A549 (cell line): ENCODE results near the gene CNKSR3. TPM values are rescaled to one million over a fixed set of nuclear protein-coding genes. Genes with fewer than 3 reads are reported as not detected.

Experiments used
- ATAC-seq, 2 experiments: fragments of 200-7000 bp in 1 of 2; fragments of >200 bp in 1 of 2; cut with Nextera tagmentation in 1 of 2; cut with Tn5 transposase in 1 of 2; 3 replicates each; pipeline versions ENCODE4 v1.8.0 to v1.9.1; 2018 to 2020; ENCODE audit warnings: mild to moderate bottlenecking in 1 of 2, moderate library complexity in 1 of 2
- CTCF ChIA-PET: fragments of 300-600 bp; sonication (Branson Sonifier 250); formaldehyde crosslinking; extraction: SDS; loops from one replicate; lab custom pipeline; 2021; ENCODE audit warnings: antibody characterized with exemption, inconsistent platforms; lab: Yijun Ruan, JAX
- POLR2A ChIA-PET: fragments of 350-600 bp; formaldehyde crosslinking; extraction: SDS; loops from one replicate; lab custom pipeline; 2021; ENCODE audit warnings: antibody characterized with exemption, inconsistent platforms; lab: Yijun Ruan, JAX
- DNase-seq, 2 experiments: peaks; one replicate each; pipeline versions ENCODE4 v3.0.0 to v3.0.0-alpha.2; 2011 to 2016; ENCODE audit warnings: low read depth in 1 of 2, low spot score in 1 of 2
- FAIRE-seq: peaks from 2 replicates; lab custom pipeline; 2011; peaks lifted over from hg19 to GRCh38; lab: Jason Lieb, UNC
- H3K27ac ChIP-seq, 2 experiments: fragments of >200 bp; sonication (Bioruptor Twin); formaldehyde crosslinking; 3 replicates each; pipeline ENCODE4 v1.5.1; 2016 to 2017
- H3K4me1 ChIP-seq: fragments of >200 bp; sonication (Bioruptor Twin); formaldehyde crosslinking; 3 replicates; pipeline ENCODE4 v1.6.1; 2016
- H3K4me2 ChIP-seq: fragments of >200 bp; sonication (Bioruptor Twin); formaldehyde crosslinking; 3 replicates; pipeline ENCODE4 v1.6.1; 2016
- H3K4me3 ChIP-seq: fragments of >200 bp; sonication (Bioruptor Twin); formaldehyde crosslinking; 3 replicates; pipeline ENCODE4 v1.5.1; 2016
- H3K9me3 ChIP-seq: fragments of >200 bp; sonication (Bioruptor Twin); formaldehyde crosslinking; 3 replicates; pipeline ENCODE4 v1.6.1; 2016
- ATOH8 ChIP-seq: fragments of 250-450 bp; sonication (Bioruptor Pico); IDR thresholded peaks from 2 replicates; pipeline ENCODE4 v1.5.0; 2020; ENCODE audit warnings: low read depth, mild to moderate bottlenecking, moderate library complexity
- CBX8 ChIP-seq: fragments of 200-600 bp; sonication (generic); IDR thresholded peaks from 2 replicates; pipeline ENCODE4 v1.6.1; 2016
- CEBPB ChIP-seq, 2 experiments: fragments of >200 bp in 1 of 2; sonication (Bioruptor Twin) in 1 of 2; formaldehyde crosslinking in 1 of 2; IDR thresholded peaks; 2 replicates each; pipeline ENCODE4 v1.6.1; 2012 to 2016
- EHMT2 ChIP-seq: fragments of 200-600 bp; sonication (generic); IDR thresholded peaks from 2 replicates; pipeline ENCODE4 v1.6.1; 2016; ENCODE audit warnings: antibody characterized with exemption, low read depth, mild to moderate bottlenecking, moderate library complexity
- EP300 ChIP-seq, 2 experiments: fragments of >200 bp; sonication (Bioruptor Twin); formaldehyde crosslinking; IDR thresholded peaks; 2 replicates in 1 of 2; 3 replicates in 1 of 2; pipeline ENCODE4 v1.6.1; 2016 to 2017
- HES2 ChIP-seq: fragments of >200 bp; sonication (Bioruptor Twin); formaldehyde crosslinking; IDR thresholded peaks from 2 replicates; pipeline ENCODE4 v1.6.1; 2016
- HMGXB4 ChIP-seq: fragments of 250-450 bp; sonication (Bioruptor Pico); IDR thresholded peaks from 2 replicates; pipeline ENCODE4 v1.5.0; 2021; ENCODE audit warnings: mild to moderate bottlenecking, moderate library complexity, borderline replicate concordance
- JUNB ChIP-seq: fragments of >200 bp; sonication (Bioruptor Twin); formaldehyde crosslinking; IDR thresholded peaks from 2 replicates; pipeline ENCODE4 v1.6.1; 2016
- KDM5A ChIP-seq: fragments of 200-600 bp; sonication (generic); IDR thresholded peaks from 2 replicates; pipeline ENCODE4 v1.6.1; 2016; ENCODE audit warnings: antibody characterized with exemption, mild to moderate bottlenecking
- MAX ChIP-seq: IDR thresholded peaks from 2 replicates; pipeline ENCODE4 v1.6.1; 2012
- NPAS2 ChIP-seq: fragments of 250-450 bp; sonication (Bioruptor Pico); IDR thresholded peaks from 2 replicates; pipeline ENCODE4 v1.8.0; 2022; ENCODE audit warnings: mild to moderate bottlenecking, moderate library complexity, borderline replicate concordance
- PBX3 ChIP-seq: IDR thresholded peaks from 2 replicates; pipeline ENCODE4 v1.6.1; 2012
- PHF8 ChIP-seq: fragments of 200-600 bp; sonication (generic); IDR thresholded peaks from 2 replicates; pipeline ENCODE4 v1.6.1; 2016; ENCODE audit warnings: low read depth, mild to moderate bottlenecking, antibody characterized with exemption, moderate library complexity, borderline replicate concordance
- POLR2AphosphoS2 ChIP-seq: conservative IDR thresholded peaks from 2 replicates; pipeline ENCODE4 v1.6.1; 2012; ENCODE audit warnings: low read length, improper control_type of control experiment, inconsistent platforms
- TP53 ChIP-seq: fragments of 250-450 bp; sonication (Bioruptor Pico); IDR thresholded peaks from 2 replicates; pipeline ENCODE4 v1.5.0; 2021; ENCODE audit warnings: mild to moderate bottlenecking, moderate library complexity
- USF2 ChIP-seq: fragments of 450-650 bp; IDR thresholded peaks from 2 replicates; pipeline ENCODE4 v1.6.1; 2014; ENCODE audit warnings: antibody characterized with exemption
- ZFP36 ChIP-seq: fragments of 450-650 bp; IDR thresholded peaks from 2 replicates; pipeline ENCODE4 v1.6.1; 2014; ENCODE audit warnings: borderline replicate concordance; ENCODE audit not compliant: partially characterized antibody
- ZSCAN20 ChIP-seq: fragments of 250-450 bp; sonication (Bioruptor Pico); IDR thresholded peaks from 2 replicates; pipeline ENCODE4 v1.8.0; 2022; ENCODE audit warnings: mild to moderate bottlenecking, moderate library complexity
- WGBS: methylation state at CpG from one replicate; pipeline ENCODE4 v1.1.6; 2017; ENCODE audit errors: missing lambda C conversion rate; 5-methylcytosine and 5-hydroxymethylcytosine counted together
- polyA plus RNA-seq, 4 experiments: library from polyadenylated mRNA; depleted of rRNA in 3 of 4; stranded (reverse); fragments of >200 nt; fragmentation: RNase III in 1 of 4; extraction: RNeasy Plus Mini Kit Qiagen cat#74134 plus additional on column Dnase treatment in 1 of 4; gene quantifications; 2 replicates in 3 of 4; 3 replicates in 1 of 4; pipeline ENCODE4 v1.2.3, GENCODE V29; 2011 to 2017
- TF ChIP-seq, protein P1 (sequence below): fragments of 150-350 bp; IDR thresholded peaks from 2 replicates; pipeline ENCODE4 v1.6.1; 2014; ENCODE audit warnings: low read depth, mild to moderate bottlenecking, low read length

Gene CNKSR3
- polyA plus RNA-seq, 2 of the 4 experiments (the other 2 are of a cell fraction) = 2.9 to 3.5 TPM

DNA sequence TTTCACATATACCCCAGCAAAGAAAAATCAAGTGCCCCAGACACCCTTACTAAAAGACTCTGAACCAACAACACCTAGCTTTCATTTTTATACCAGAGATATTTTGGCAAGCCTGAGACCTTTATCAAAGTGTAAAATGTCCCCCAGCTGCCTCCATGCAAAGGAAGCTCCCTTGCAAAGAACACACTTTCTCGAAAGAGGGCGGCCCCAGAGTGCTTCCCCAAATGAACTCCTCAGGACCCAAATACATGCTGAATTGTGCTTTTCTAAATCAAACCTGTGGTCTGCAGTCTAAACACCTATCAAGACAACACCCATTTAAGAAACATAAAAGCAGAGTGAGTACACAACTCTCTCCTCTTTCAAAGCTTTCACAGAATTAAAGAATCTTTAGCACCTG, 154.4 kb downstream of the CNKSR3 start:
- FAIRE-seq (no peak), ATAC-seq (no peak), DNase-seq (no peak)
- H3K4me1 ChIP-seq = no peaks in the 10 kb centered on the region
- H3K4me2 ChIP-seq = no peak overlapping the region
- H3K27ac ChIP-seq = no peak overlapping the region
- no peak overlapping the region for H3K4me3 ChIP-seq
- CTCF ChIA-PET = interaction anchor here (0.6 kb wide), 1 partner anchor 31 kb away, joined by 4 read pairs; no protein-coding TSS in a partner anchor
- H3K9me3 ChIP-seq = no peaks in the 10 kb centered on the region
- WGBS = 100% methylated on average over 2 of the region's 2 CpGs
- POLR2A ChIA-PET = no interaction called here
- TF ChIP-seq ZSCAN20 (CRISPR knock-in tag) (no peak), PHF8 (no peak), EHMT2 (no peak), ZFP36 (no peak), TP53 (CRISPR knock-in tag) (no peak), CBX8 (no peak), NPAS2 (CRISPR knock-in tag) (no peak), HES2 (no peak), EP300 (IDR thresholded peaks at IDR 0.05) (no peak), KDM5A (no peak), USF2 (no peak), PBX3 (no peak), MAX (no peak)

- no peak overlapping the region for H3K4me3 ChIP-seq
- TF ChIP-seq CEBPB (IDR thresholded peaks at IDR 0.05) = no peak
- no peak for TF ChIP-seq HMGXB4 (CRISPR knock-in tag)
- TF ChIP-seq ZFP36 = no peak
- no peak for TF ChIP-seq POLR2AphosphoS2
- no peak for TF ChIP-seq KDM5A
- no peak for TF ChIP-seq CBX8
- no peak for TF ChIP-seq ATOH8 (CRISPR knock-in tag)
- no peak for TF ChIP-seq JUNB
- TF ChIP-seq, protein P1, sequence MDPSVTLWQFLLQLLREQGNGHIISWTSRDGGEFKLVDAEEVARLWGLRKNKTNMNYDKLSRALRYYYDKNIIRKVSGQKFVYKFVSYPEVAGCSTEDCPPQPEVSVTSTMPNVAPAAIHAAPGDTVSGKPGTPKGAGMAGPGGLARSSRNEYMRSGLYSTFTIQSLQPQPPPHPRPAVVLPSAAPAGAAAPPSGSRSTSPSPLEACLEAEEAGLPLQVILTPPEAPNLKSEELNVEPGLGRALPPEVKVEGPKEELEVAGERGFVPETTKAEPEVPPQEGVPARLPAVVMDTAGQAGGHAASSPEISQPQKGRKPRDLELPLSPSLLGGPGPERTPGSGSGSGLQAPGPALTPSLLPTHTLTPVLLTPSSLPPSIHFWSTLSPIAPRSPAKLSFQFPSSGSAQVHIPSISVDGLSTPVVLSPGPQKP = no peak
- TF ChIP-seq, all 56 proteins: peak for 0
- POLR2A ChIA-PET = no interaction called here
- H3K9me3 ChIP-seq = no peaks in the 10 kb centered on the region
- H3K4me1 ChIP-seq = no peaks in the 10 kb centered on the region
- WGBS = 88% methylated on average over 8 of the region's 8 CpGs
- no peak for FAIRE-seq
- CTCF ChIA-PET = no interaction called here
- ATAC-seq = no peak
- DNase-seq = no peak
- no peak overlapping the region for H3K4me2 ChIP-seq
- no peak overlapping the region for H3K27ac ChIP-seq
Measured at GRCh38 chr6:154354265-154354777, 156.2 kb downstream of the CNKSR3 start.
